PC-3 (cell line): ENCODE data around the gene MIPEP. TPM values are rescaled to one million over a fixed set of nuclear protein-coding genes. Genes with fewer than 3 reads are reported as not detected.

Experiments used
- ATAC-seq: fragments of 200-7000 bp; cut with Tn5 transposase; 2 replicates; pipeline ENCODE4 v1.9.1; 2020; ENCODE audit warnings: mild to moderate bottlenecking, moderate library complexity
- BruUV-seq: library from RNA; stranded (reverse); fragments of 400-500 nt; replicated peaks from 2 replicates; lab custom pipeline; 2021; lab: Mats Ljungman, UMichigan
- CTCF ChIA-PET: fragments of 300-600 bp; sonication (Branson Sonifier 250); formaldehyde crosslinking; loops from one replicate; lab custom pipeline; 2022; ENCODE audit warnings: antibody characterized with exemption; lab: Charles Lee
- POLR2A ChIA-PET: fragments of 300-600 bp; sonication (Branson Sonifier 250); formaldehyde crosslinking; loops from one replicate; lab custom pipeline; 2022; ENCODE audit warnings: antibody characterized with exemption; ENCODE audit not compliant: unreplicated experiment; lab: Charles Lee
- DNase-seq: peaks from one replicate; pipeline ENCODE4 v3.0.0-alpha.2; 2015
- H2AFZ ChIP-seq: fragments of 300-600 bp; sonication (generic); 2 replicates; pipeline ENCODE4 v1.6.0; 2016; ENCODE audit warnings: antibody characterized with exemption, low read length
- H3F3A ChIP-seq: fragments of 300-600 bp; sonication (generic); one replicate; pipeline ENCODE4 v1.6.0; 2017; ENCODE audit warnings: antibody characterized with exemption, low read length, control low read depth, mild to moderate bottlenecking; ENCODE audit not compliant: unreplicated experiment
- H3K27ac ChIP-seq: fragments of 300-600 bp; sonication (generic); 2 replicates; pipeline ENCODE4 v1.5.1; 2016; ENCODE audit warnings: mild to moderate bottlenecking, low read length
- H3K27me3 ChIP-seq: fragments of 300-600 bp; sonication (generic); 2 replicates; pipeline ENCODE4 v1.6.1; 2016; ENCODE audit warnings: low read length, mixed read lengths
- H3K36me3 ChIP-seq: fragments of 300-600 bp; sonication (generic); 2 replicates; pipeline ENCODE4 v1.6.1; 2016; ENCODE audit warnings: low read depth, mixed run types, low read length, mixed read lengths
- H3K4me1 ChIP-seq: fragments of 300-600 bp; sonication (generic); 2 replicates; pipeline ENCODE4 v1.5.1; 2016; ENCODE audit warnings: low read length; ENCODE audit not compliant: insufficient read depth
- H3K4me2 ChIP-seq: fragments of 300-600 bp; sonication (generic); 2 replicates; pipeline ENCODE4 v1.6.0; 2016; ENCODE audit warnings: low read length
- H3K4me3 ChIP-seq: fragments of 300-600 bp; sonication (generic); 2 replicates; pipeline ENCODE4 v1.5.1; 2016; ENCODE audit warnings: mild to moderate bottlenecking, low read length, mixed read lengths
- H3K79me2 ChIP-seq: fragments of 300-600 bp; sonication (generic); 2 replicates; pipeline ENCODE4 v1.6.1; 2017; ENCODE audit warnings: low read length, mixed read lengths
- H3K9ac ChIP-seq: fragments of 300-600 bp; sonication (generic); 2 replicates; pipeline ENCODE4 v1.6.0; 2016; ENCODE audit warnings: mild to moderate bottlenecking, low read length
- H3K9me2 ChIP-seq: fragments of 300-600 bp; sonication (generic); replicated peaks from 2 replicates; pipeline ENCODE4 v1.6.1; 2016; ENCODE audit warnings: mixed run types, low read length, mixed read lengths
- H3K9me3 ChIP-seq: fragments of 300-600 bp; sonication (generic); 2 replicates; pipeline ENCODE4 v1.6.1; 2016; ENCODE audit warnings: low read length, mixed read lengths
- H4K20me1 ChIP-seq: fragments of 300-600 bp; sonication (generic); 2 replicates; pipeline ENCODE4 v1.6.1; 2016; ENCODE audit warnings: low read length, mixed read lengths
- EZH2 ChIP-seq: fragments of 300-600 bp; sonication (generic); IDR thresholded peaks from one replicate; pipeline ENCODE4 v1.6.1; 2017; ENCODE audit warnings: antibody characterized with exemption, mild to moderate bottlenecking, low read length; ENCODE audit not compliant: unreplicated experiment
- EZH2phosphoT487 ChIP-seq: fragments of 300-600 bp; sonication (generic); IDR thresholded peaks from 2 replicates; pipeline ENCODE4 v1.6.1; 2018; ENCODE audit warnings: mild to moderate bottlenecking, antibody characterized with exemption, low read length, borderline replicate concordance
- intact Hi-C: fragments of 100-400 bp; cut with micrococcal nuclease; formaldehyde crosslinking; loops from 2 replicates; pipeline ENCODE4 v1.9.0; 2023
- total RNA-seq: library from RNA; depleted of rRNA; stranded (reverse); fragments of >200 nt; gene quantifications from 2 replicates; pipeline ENCODE4 v1.2.3, GENCODE V29; 2014
- TF ChIP-seq, protein P1 (sequence below): fragments of 300-600 bp; sonication (generic); conservative IDR thresholded peaks from 2 replicates; pipeline ENCODE4 v1.5.1; 2017; ENCODE audit warnings: antibody characterized with exemption, low read depth, mild to moderate bottlenecking, low read length

The MIPEP gene
- total RNA-seq, 1 experiment from 2014 or later, result 30.5 TPM

DNA sequence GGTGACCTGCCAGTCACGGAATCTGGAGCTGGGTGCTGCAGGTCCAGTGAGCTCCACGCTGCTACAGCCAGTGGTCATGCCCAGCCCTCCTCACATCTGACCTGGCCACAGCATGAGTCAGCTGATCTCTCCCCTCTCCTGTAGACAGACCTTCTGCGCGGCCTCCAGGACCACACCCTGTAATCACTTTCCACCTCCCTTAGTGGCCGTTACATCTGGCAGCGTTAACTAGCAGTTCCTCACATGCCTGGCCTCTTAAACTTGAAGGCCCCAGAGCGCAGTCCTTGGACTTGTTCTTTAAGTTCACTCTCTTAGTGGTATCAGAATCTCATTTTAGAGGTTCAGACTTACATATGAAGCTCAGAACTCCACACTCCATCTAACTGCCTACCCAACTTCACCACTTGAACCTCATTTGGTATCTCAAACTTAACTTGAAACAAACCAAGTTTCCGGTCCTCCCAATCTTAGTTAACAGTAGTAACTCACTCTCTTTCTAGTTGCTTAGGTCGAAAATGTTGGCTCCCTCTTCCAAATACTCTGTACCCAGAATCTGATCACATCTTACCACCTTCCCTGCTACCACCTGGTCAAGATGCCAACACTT lies 22.7 kb downstream of the MIPEP start:
- no peak overlapping the region for H3K4me3 ChIP-seq
- no peak overlapping the region for H2AFZ ChIP-seq
- no peaks in the 10 kb centered on the region for H3K79me2 ChIP-seq
- intact Hi-C loops, result no loop called here
- no peaks in the 10 kb centered on the region for H3K9me3 ChIP-seq
- ATAC-seq (peak; percentile 43), DNase-seq (peak; percentile 8)
- peak overlapping the region; percentile 84 for H3K9ac ChIP-seq
- H3K4me1 ChIP-seq, result peaks cover 55% of the 10 kb centered on the region
- H4K20me1 ChIP-seq, result no peaks in the 10 kb centered on the region
- TF ChIP-seq, protein P1, sequence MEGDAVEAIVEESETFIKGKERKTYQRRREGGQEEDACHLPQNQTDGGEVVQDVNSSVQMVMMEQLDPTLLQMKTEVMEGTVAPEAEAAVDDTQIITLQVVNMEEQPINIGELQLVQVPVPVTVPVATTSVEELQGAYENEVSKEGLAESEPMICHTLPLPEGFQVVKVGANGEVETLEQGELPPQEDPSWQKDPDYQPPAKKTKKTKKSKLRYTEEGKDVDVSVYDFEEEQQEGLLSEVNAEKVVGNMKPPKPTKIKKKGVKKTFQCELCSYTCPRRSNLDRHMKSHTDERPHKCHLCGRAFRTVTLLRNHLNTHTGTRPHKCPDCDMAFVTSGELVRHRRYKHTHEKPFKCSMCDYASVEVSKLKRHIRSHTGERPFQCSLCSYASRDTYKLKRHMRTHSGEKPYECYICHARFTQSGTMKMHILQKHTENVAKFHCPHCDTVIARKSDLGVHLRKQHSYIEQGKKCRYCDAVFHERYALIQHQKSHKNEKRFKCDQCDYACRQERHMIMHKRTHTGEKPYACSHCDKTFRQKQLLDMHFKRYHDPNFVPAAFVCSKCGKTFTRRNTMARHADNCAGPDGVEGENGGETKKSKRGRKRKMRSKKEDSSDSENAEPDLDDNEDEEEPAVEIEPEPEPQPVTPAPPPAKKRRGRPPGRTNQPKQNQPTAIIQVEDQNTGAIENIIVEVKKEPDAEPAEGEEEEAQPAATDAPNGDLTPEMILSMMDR, result no peak
- TF ChIP-seq EZH2phosphoT487 (no peak), EZH2 (no peak)
- ChIA-PET CTCF (no interaction called here), POLR2A (no interaction called here)
- H3K9me2 ChIP-seq, result no peaks in the 10 kb centered on the region
- H3K4me2 ChIP-seq, result peak overlapping the region; percentile 27
- no peaks in the 10 kb centered on the region for H3K27me3 ChIP-seq
- no TSS peak for BruUV-seq
- peaks cover 5% of the 10 kb centered on the region for H3F3A ChIP-seq
- peaks cover 8% of the 10 kb centered on the region for H3K36me3 ChIP-seq
- H3K27ac ChIP-seq, result peak overlapping the region; percentile 99

DNA sequence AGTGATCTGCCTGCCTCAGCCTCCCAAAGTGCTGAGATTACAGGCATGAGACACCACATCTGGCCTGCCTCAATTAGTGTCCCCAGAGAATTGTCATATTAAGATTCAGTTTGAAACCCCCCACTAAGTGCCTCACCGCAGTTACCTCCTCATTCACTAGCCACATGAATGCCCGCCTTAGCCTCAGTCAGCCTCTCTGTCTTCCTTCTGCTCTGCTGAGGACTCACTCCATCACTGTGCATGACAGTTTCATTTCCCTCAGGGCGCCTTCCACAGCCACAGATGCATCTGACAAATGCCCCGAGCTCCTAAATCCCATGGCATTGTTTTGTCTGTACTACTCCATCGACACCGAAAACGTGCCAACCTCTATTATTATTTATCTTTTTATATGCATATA lies 23.3 kb downstream of the MIPEP start:
- no peak for ATAC-seq
- intact Hi-C loops, result no loop called here
- H3K27ac ChIP-seq, result peak overlapping the region; percentile 99
- no peaks in the 10 kb centered on the region for H3K27me3 ChIP-seq
- H2AFZ ChIP-seq, result no peak overlapping the region
- TF ChIP-seq, protein P1, result no peak
- TF ChIP-seq EZH2phosphoT487, result no peak
- no peak for TF ChIP-seq EZH2
- no peaks in the 10 kb centered on the region for H3K79me2 ChIP-seq
- peaks cover 52% of the 10 kb centered on the region for H3K4me1 ChIP-seq
- peaks cover 13% of the 10 kb centered on the region for H3K36me3 ChIP-seq
- no peak overlapping the region; the same call in 1 of the 2 replicates for H3K9ac ChIP-seq
- no TSS peak for BruUV-seq
- no peak overlapping the region for H3K4me3 ChIP-seq
- CTCF ChIA-PET, result no interaction called here
- H4K20me1 ChIP-seq, result no peaks in the 10 kb centered on the region
- no peaks in the 10 kb centered on the region for H3K9me2 ChIP-seq
- POLR2A ChIA-PET, result no interaction called here
- H3K4me2 ChIP-seq, result no peak overlapping the region
- H3K9me3 ChIP-seq, result no peaks in the 10 kb centered on the region
- no peak for DNase-seq
- H3F3A ChIP-seq, result peaks cover 5% of the 10 kb centered on the region

DNA sequence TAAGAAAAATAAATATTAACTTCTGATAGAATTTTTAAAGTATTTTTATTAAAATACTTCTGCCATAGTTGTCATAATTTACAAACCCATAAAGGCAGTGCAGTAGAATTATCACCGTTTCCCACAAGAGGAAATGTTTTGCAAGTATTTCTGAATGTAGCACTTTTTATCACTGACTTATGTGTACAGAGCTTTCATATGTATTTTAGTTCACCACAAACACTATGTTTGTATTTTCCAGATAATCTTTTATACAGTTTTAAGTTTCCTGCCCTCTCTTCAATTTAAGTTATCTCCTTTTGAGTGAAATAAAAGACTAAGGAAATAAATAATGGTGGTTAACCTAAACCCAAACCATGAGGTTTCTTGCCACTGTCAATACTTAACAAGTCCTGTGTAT lies 24.2 kb downstream of the MIPEP start:
- ATAC-seq (no peak), DNase-seq (no peak)
- H3K4me3 ChIP-seq, result no peak overlapping the region
- H3K4me2 ChIP-seq, result no peak overlapping the region
- peaks cover 54% of the 10 kb centered on the region for H3K4me1 ChIP-seq
- peak overlapping the region; percentile 37 for H3K27ac ChIP-seq
- intact Hi-C loops, result no loop called here
- H3K9me2 ChIP-seq, result no peaks in the 10 kb centered on the region
- no peaks in the 10 kb centered on the region for H3K27me3 ChIP-seq
- BruUV-seq, result no TSS peak
- ChIA-PET POLR2A (no interaction called here), CTCF (interaction anchor here (1.0 kb wide), 1 partner anchor 23 kb away, joined by 3 read pairs; no protein-coding TSS in a partner anchor)
- H3K79me2 ChIP-seq, result no peaks in the 10 kb centered on the region
- H3K9me3 ChIP-seq, result no peaks in the 10 kb centered on the region
- H3K9ac ChIP-seq, result no peak overlapping the region
- no peak for TF ChIP-seq EZH2
- TF ChIP-seq EZH2phosphoT487, result no peak
- TF ChIP-seq, protein P1, result no peak
- no peak overlapping the region for H2AFZ ChIP-seq
- H3K36me3 ChIP-seq, result peaks cover 18% of the 10 kb centered on the region
- peaks cover 5% of the 10 kb centered on the region for H3F3A ChIP-seq
- H4K20me1 ChIP-seq, result no peaks in the 10 kb centered on the region
